A549 (cell line): ENCODE data around the gene MLLT10.

Source experiments
- CTCF ChIP-seq: fragments of >200 bp; sonication (Bioruptor Twin); formaldehyde crosslinking; IDR thresholded peaks from 3 replicates; pipeline ENCODE4 v1.5.1; 2016
- ELK1 ChIP-seq: fragments of 150-350 bp; IDR thresholded peaks from 2 replicates; pipeline ENCODE4 v1.6.1; 2014; ENCODE audit warnings: low read depth, mild to moderate bottlenecking, low read length
- EP300 ChIP-seq, 2 experiments: fragments of >200 bp; sonication (Bioruptor Twin); formaldehyde crosslinking; IDR thresholded peaks; 2 replicates in 1 of 2; 3 replicates in 1 of 2; pipeline ENCODE4 v1.6.1; 2016 to 2017
- MAZ ChIP-seq: fragments of 150-350 bp; IDR thresholded peaks from 2 replicates; pipeline ENCODE4 v1.6.1; 2014; ENCODE audit warnings: antibody characterized with exemption, low read depth, low read length, borderline replicate concordance
- POLR2A ChIP-seq: IDR thresholded peaks from 2 replicates; pipeline ENCODE4 v1.6.1; 2012; ENCODE audit warnings: mild to moderate bottlenecking, low read length
- POLR2AphosphoS2 ChIP-seq: conservative IDR thresholded peaks from 2 replicates; pipeline ENCODE4 v1.6.1; 2012; ENCODE audit warnings: low read length, improper control_type of control experiment, inconsistent platforms
- RFX5 ChIP-seq: fragments of 450-650 bp; IDR thresholded peaks from 2 replicates; pipeline ENCODE4 v1.7.1; 2014; ENCODE audit warnings: antibody characterized with exemption, mild to moderate bottlenecking, moderate library complexity

- no peak for TF ChIP-seq CTCF
- no peak for TF ChIP-seq ELK1
- no peak for TF ChIP-seq POLR2A
- TF ChIP-seq MAZ, result no peak
- TF ChIP-seq POLR2AphosphoS2, result no peak
- no peak for TF ChIP-seq RFX5
- no peak for TF ChIP-seq EP300 (IDR thresholded peaks at IDR 0.05)
These were observed 36.9 kb downstream of the MLLT10 start for GRCh38 chr10:21570761-21571521.
